ENCODE results near the gene AHCYL2. TPM values are rescaled to one million over a fixed set of nuclear protein-coding genes. Genes with fewer than 3 reads are reported as not detected.

AHCYL2 gene
- polyA plus RNA-seq, 1 experiment, result 7.8 TPM

DNA sequence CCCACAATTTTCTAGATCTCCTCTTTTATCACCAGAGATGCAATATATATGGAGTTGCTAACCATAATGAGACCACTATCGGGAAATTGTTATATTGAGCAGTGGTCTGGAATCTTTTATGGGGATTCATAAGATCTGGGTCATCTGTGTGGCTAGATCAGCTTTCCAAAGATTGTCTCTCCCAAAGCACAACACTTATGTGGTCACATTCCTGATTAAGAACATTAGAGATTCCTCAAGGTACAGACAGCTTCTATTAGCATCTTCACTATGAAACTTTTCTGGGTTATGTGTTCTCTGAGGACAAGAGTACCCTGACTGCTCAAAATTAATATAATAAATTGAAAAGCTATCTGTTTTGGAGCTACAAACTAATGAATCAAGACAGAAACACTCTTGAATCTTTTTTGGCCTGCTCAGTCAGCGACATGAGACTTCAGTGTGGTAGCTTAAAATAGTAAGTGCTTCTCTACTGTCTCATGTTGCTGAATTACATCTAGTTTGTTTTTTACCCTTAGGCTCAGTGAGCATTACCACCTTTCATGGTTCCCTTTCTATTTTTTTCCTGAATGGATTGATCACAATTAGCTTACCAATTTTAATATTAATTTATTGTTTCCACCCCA lies 166.8 kb downstream of the AHCYL2 start:
- H3K27me3 ChIP-seq (ENCODE audit: control insufficient read depth, insufficient read depth, low read length), result no peaks in the 10 kb centered on the region
- TF ChIP-seq, protein P1, sequence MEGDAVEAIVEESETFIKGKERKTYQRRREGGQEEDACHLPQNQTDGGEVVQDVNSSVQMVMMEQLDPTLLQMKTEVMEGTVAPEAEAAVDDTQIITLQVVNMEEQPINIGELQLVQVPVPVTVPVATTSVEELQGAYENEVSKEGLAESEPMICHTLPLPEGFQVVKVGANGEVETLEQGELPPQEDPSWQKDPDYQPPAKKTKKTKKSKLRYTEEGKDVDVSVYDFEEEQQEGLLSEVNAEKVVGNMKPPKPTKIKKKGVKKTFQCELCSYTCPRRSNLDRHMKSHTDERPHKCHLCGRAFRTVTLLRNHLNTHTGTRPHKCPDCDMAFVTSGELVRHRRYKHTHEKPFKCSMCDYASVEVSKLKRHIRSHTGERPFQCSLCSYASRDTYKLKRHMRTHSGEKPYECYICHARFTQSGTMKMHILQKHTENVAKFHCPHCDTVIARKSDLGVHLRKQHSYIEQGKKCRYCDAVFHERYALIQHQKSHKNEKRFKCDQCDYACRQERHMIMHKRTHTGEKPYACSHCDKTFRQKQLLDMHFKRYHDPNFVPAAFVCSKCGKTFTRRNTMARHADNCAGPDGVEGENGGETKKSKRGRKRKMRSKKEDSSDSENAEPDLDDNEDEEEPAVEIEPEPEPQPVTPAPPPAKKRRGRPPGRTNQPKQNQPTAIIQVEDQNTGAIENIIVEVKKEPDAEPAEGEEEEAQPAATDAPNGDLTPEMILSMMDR (IDR thresholded peaks at IDR 0.05; ENCODE audit: insufficient read depth, low read depth, low read length), result no peak
- DNase-seq (ENCODE audit: low read depth), result no peak
- no peak overlapping the region for H3K4me3 ChIP-seq (ENCODE audit: low read depth, low read length)
- POLR2A ChIA-PET, result no interaction called here
- H3K36me3 ChIP-seq (ENCODE audit: control insufficient read depth, insufficient read depth, low read length), result no peaks in the 10 kb centered on the region
- CTCF ChIA-PET, result interaction anchor here (0.9 to 6.2 kb wide), 8 partner anchors 10 to 216 kb away, joined by 3 to 31 read pairs (median 4); no protein-coding TSS in a partner anchor

DNA sequence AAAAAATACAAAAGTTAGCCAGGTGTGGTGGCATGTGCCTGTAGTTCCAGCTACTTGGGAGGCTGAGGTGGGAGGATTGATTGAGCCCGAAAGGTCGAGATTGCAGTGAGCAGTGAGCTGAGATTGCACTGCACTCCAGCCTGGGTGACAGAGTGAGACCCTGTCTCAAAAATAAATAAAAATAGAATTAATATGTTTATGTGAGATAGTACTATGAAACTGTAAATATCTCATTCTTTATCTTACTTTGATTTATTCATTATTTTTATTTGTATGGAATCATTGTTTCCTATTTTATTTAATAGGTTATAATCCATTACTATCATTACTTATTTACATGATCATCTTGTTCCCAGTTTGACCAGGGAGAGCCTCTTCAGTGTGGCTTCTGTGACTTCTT lies 168.4 kb downstream of the AHCYL2 start:
- CTCF ChIA-PET, result interaction anchor here (1.4 kb wide), 1 partner anchor 25 kb away, joined by 3 read pairs; no protein-coding TSS in a partner anchor
- H3K27me3 ChIP-seq (ENCODE audit: control insufficient read depth, insufficient read depth, low read length), result no peaks in the 10 kb centered on the region
- TF ChIP-seq, protein P1 (IDR thresholded peaks at IDR 0.05; ENCODE audit: insufficient read depth, low read depth, low read length), result no peak
- DNase-seq (ENCODE audit: low read depth), result no peak
- no peaks in the 10 kb centered on the region for H3K36me3 ChIP-seq (ENCODE audit: control insufficient read depth, insufficient read depth, low read length)
- no peak overlapping the region for H3K4me3 ChIP-seq (ENCODE audit: low read depth, low read length)
- POLR2A ChIA-PET, result no interaction called here

DNA sequence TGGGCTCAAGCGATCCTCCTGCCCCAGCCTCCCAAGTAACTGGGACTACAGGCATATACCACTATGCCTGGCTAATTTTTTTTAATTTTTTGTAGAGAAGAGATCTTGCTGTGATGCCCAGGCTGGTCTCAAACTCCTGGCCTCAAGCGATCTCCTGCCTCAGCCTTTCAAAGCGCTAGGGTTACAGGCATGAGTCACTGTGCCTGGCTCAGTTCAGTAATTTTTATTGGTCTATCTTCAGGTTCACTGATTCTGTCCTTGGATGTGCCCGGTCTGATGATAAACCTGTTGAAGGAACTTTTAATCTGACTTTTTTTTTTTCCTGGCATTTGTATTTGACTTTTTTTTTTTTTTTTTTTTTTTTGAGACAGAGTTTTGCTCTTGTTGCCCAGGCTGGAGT lies 169.3 kb downstream of the AHCYL2 start:
- no peak for DNase-seq (ENCODE audit: low read depth)
- H3K27me3 ChIP-seq (ENCODE audit: control insufficient read depth, insufficient read depth, low read length), result no peaks in the 10 kb centered on the region
- TF ChIP-seq, protein P1 (IDR thresholded peaks at IDR 0.05; ENCODE audit: insufficient read depth, low read depth, low read length), result no peak
- ChIA-PET CTCF (interaction anchor here (1.4 kb wide), 1 partner anchor 26 kb away, joined by 3 read pairs; no protein-coding TSS in a partner anchor), POLR2A (no interaction called here)
- H3K36me3 ChIP-seq (ENCODE audit: control insufficient read depth, insufficient read depth, low read length), result no peaks in the 10 kb centered on the region
- H3K4me3 ChIP-seq (ENCODE audit: low read depth, low read length), result no peak overlapping the region

DNA sequence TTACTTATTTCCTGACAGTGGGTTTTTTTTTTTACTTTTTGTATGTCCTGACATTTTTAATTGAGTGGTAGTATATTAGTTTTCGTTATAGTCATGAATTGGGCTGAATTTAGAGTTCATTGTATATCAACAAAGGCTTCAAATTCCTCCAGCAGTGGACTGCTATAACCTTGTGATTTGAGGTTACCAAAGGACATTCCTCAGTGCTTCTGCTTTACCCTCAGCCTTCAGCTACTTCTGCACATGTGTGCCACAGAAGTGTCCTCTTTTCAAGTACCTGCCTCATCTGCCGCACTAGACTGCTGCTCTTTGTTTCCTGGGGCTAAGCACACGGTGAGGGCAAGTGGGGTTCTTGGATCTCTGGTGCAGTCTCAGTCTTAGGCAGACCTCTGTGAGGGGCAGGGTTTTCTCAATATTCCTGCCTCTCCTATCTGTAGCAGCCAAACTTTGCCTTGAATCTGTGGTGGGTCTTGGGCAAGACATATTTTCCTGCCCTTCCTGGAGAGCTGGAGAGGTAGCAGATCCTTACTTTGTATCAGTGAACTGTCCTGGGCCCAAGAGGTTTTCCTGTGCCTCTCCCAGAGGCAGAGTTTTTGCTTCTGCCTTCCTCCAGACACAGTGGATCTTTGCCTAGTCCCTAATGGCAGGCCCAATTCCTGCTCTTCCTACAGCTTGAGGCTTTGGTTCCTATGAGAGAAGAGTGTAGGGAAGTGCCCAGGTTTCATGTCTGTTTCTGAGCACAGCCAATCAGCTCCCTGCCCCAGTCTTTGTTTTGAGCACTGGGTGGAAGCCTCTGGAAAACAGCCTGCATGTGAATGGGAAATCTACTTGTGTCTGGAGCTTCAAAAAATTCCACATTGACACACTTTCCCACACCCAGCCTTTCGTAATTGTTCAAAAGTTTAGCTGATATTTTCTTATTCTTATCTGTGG lies 170.4 kb downstream of the AHCYL2 start:
- ChIA-PET POLR2A (no interaction called here), CTCF (interaction anchor here (0.8 to 1.3 kb wide), 3 partner anchors 8 to 27 kb away, joined by 3 to 4 read pairs (median 3); no protein-coding TSS in a partner anchor)
- Histone ChIP-seq H3K36me3 (ENCODE audit: control insufficient read depth, insufficient read depth, low read length) (no peaks in the 10 kb centered on the region), H3K27me3 (ENCODE audit: control insufficient read depth, insufficient read depth, low read length) (no peaks in the 10 kb centered on the region), H3K4me3 (ENCODE audit: low read depth, low read length) (no peak overlapping the region)
- TF ChIP-seq, protein P1 (IDR thresholded peaks at IDR 0.05; ENCODE audit: insufficient read depth, low read depth, low read length), result no peak
- DNase-seq (ENCODE audit: low read depth), result no peak
